GM04503 (cell line): ENCODE data around the gene SLC25A51.
A peak's percentile ranks its signal among the peaks of the same experiment; 100 is the strongest.
"Not testable (repeated sequence)": the region's sequence is repeated elsewhere in the genome, so short reads cannot be mapped to it uniquely, and the experiment has no call there.

ENCODE experiments used
- DNase-seq: peaks from one replicate; pipeline ENCODE4 v3.0.0-alpha.2; 2012; ENCODE audit warnings: low read depth

Gene SLC25A51

DNA sequence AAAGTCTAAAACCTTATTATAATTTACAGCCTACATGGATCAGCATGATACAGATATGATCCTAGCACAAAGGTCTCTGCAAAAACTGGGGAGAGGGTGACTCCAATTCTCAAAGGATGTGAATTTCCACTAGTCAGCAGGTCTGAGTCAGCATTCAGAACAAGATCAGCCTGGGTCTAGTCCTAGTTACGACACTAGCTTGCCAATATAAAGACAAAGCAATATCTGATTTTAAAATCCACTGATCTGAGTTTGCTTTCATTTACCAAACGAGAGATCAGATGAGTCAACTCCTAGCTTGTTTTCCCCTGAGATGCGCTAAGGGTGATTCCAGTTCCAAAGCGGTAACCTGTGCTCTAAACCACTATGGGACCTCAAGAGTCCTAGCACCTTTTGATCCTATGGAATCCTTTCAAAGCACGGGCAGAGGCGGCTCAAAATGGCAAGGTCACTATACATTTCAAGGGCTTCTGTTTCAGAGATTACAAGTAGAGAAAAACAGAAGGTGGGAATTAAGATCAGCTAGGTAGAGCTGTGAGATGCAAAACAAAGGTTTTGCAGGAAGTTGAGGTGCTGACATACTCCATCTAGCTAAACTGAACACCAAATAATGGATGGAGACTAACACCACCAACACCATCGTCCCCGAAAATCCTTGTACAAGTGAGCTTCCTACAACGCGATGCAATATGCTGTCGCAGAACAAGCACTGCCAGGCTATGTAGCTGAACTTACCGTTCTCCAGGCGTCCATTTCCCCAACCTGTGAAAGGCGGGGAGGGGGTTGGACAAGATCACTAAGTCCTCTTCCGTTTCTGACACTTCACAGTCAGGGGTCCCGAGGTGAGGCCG lies 906 bp downstream of the SLC25A51 start:
- DNase-seq: no peak

DNA sequence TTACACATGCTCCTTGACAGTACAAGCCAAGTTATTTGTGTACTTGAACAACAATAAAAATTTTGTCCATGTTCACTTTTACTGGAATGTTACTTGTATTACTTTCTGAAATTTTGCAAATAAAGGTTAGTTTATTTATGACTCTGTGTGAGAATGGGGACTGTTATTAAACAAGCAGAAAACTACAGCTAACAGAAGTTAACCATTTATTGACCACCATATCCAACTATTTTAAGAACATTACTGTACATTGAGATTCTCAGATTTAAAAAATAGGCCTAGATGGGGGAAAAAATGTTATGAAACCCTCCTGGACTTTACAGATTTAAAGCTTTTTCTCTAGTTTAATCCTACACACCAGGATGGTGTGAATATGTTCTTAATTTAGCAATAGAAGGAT lies 1.8 kb downstream of the SLC25A51 start:
- no peak for DNase-seq

DNA sequence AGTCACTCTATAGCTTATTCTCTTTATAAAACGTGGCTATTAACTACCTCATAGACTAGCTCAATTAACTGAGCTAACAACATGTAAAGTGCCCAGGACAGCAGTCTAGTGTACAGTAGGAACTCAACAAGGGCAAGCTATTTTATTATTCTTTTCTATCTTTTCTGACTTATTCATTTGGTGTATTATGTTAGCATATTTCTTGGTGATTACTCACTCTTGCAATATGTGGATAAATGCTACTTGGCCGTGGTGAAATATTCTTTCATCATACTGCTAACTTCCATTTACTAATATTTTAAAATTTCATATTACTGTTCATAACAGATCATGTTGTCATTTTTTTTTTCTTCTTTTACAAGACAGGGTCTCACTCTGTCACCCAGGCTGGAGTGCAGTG lies 4.9 kb downstream of the SLC25A51 start:
- peak; percentile 27 for DNase-seq

DNA sequence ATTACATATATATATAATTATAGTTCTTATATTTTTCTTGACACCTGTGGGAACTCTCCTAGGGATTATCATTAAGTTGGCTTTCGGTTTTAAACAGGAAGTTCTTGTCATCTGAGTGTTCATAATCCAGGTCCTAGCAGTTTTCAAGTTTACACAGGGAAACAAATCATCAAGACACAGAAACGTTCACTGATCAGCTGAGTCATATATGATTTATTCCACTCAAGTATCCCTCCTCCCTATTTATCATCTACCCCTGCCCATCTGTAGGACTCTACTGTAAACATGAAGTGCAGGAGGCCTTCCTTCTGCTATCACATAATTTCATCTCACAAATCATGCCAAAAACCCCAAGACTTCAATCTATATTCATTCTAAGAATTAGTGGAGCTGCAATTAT lies 6.3 kb downstream of the SLC25A51 start:
- DNase-seq: no peak

DNA sequence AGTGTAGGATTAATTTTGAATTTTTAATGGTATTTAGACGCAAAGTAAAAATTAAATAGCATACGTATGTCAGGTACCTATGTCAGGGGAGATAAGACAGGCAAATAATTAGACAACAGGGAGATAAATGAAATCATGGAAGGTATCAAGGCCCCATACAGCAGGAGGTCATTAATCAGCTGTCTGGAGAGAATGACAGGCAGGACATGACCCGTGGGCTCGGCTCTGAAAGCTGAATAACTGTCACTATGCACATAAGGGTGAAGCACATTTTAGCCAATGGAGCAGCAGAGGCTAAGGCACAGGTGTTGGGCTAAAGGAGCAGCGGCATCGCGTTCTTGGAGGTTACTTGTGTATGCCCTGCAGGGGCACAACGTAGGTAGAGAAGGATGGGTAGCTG lies 11.9 kb downstream of the SLC25A51 start:
- no peak for DNase-seq

DNA sequence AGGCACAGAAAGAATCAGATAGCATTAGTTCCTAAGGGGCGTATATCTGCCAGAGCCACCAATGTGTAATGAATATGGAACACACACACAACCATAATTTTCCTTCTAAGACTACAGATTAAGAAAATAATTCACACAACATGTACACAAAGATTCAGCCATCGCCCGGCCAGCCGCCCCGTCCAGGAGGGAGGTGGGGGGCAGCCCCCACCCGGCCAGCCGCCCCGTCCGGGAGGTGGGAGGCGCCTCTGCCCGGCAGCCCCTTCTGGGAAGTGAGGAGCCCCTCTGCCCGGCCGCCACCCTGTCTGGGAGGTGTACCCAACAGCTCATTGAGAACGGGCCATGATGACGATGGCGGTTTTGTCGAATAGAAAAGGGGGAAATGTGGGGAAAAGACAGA lies 12.9 kb downstream of the SLC25A51 start:
- DNase-seq: not testable (repeated sequence)

DNA sequence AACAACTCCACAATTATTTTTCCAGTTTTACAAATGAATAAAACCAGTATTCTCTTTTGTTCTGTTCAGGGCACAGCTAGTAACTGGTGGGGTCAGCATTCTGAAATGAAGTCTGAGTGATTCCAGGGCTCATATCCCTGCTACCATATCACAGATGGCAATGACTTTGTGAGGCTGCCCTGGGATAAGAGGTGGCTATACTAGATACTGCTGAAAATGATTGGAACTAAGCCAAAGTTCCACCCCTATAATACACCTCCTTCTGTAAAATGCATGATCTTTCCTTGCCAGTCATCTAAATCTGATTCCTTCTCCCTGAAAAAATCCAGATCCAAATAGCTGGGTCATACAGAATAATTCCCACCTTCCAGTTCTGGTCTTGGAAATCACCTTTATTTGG lies 14.4 kb downstream of the SLC25A51 start:
- no peak for DNase-seq

DNA sequence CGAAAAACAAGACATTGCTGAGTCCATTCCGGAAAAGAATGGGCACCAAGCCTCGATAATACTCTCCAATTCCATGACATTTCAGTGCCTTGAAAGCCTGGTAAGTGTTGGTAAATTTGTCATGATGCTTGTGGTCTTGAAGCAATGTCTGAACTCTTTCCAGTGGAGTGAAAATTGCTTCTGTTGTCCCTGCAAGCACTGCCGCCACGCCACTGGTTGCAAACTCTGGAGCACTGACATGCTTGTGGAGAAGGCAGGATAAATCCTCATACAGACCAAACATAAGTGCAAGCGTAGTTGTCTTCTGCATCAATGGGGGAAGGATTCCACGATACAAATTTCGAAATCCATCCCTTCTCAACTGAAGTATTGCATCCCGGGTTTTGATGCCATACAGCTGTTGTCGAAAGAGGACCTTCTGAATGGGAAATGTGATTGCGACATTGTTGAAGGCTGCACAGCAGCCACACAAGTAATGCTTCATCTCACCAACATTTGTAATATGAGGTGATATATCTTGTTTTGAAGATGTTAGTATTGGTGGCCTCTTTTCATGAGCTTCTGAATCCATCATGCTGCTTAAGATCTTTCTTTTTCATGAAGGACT lies 15.8 kb downstream of the SLC25A51 start:
- DNase-seq: not testable (repeated sequence)

DNA sequence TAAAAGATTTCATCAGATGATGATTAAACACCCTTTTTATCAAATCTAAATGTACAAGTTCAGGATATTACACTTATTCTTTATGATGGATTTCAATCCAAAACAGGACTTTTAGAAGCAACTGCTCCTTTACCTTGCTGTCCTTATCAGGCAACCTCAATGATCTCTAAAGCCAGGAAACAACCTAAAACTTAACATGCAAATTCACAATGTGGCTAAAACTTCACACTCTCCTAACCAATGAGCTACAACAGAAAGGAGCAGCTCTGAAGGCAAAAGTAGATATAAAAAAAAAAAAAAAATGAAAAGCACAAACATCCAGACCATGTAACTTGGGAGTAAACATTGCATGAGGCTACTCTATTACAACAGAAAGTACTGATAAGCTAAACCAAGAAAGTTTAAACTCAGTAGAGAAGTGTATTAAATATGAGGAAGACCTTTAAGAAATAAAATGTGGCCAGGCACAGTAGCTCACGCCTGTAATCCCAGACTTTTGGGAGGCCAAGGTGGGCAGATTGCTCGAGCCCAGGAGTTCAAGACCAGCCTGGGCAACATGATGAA lies 22.9 kb downstream of the SLC25A51 start:
- DNase-seq: no peak

DNA sequence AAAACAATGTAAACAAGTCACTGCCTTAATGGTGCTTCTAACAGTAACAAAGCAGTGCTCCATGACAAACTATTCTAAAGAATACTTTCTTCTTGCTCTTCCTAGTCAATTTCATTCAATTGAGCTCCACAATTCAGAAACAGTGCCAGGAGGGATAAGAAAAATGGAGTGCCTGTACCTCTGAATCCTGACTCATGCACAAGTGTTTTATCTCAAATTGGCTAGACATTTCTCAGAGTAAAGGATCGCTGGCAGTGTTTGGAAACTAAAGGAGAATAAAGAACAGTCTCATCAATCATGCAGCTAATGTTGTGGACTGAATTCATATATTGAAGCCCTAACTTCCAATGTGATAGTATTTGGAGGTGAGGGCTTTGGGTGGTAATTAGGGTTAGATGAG lies 27.6 kb downstream of the SLC25A51 start:
- DNase-seq: no peak

DNA sequence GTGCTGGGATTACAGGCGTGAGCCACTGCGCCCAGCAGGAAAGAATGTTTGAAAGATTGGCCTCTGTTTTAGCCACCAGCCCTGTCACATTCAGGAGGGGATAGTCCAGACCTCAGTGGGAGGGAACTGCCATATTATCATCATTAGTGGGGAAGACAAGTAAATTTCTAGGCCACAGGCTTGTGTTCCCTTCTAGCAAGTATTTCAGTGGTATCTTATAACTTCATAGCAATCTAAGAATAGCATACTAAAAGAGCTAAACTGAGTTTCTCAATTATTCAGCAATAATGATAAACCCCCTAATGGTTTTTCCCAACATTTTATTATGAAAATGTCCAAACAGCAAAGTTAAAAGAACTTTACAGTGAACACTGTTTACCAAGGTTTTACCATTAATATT lies 30.0 kb downstream of the SLC25A51 start:
- DNase-seq: no peak

DNA sequence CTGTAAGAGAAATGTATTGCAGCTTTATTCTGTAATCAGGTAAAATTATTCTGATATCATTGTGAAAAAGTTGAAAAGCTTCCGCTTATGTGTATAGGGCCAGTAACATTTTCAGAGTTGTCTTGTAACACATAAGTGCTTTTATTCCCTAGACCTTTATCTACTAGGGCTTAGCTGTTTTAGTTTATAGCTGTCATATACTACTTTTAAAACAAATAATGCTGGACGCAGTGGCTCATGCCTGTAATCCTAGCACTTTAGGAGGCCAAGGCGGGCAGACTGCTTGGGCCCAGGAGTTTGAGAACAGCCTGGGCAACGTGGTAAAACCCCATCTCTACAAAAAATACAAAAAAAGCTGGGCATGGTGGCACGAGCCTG lies 33.1 kb downstream of the SLC25A51 start:
- DNase-seq: no peak

DNA sequence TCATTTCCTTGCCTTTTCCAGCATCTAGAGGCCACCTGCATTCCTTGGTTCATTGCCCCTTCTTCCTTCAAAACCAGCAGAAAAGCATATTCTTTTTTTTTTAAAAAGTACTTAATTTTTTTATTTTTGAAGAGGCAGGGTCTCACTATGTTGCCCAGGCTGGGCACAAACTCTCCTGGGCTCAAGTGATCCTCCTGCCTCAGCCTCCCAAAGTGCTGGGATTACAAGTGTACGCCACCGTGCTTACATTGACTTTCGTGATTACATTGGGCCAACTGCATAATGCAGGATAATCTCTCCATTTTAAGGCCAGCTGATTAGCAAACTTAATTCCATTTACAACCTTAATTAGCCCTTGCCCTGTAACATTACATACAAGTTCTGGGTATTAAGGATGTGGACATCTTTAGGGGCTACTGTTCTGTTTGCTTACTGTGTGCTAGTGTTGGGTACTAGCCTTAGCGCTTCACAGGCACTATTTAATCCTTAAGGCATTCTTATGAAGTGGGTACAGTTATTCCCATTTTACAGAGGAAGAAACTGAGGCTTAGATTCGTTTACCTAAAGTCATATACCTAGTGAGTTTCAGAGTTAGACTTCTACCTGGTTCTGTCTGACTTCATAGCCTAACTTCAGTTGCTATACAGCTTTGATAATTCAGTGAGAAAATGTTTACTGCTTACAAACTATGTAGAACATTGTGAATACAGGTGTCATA lies 33.7 kb downstream of the SLC25A51 start:
- DNase-seq: no peak

DNA sequence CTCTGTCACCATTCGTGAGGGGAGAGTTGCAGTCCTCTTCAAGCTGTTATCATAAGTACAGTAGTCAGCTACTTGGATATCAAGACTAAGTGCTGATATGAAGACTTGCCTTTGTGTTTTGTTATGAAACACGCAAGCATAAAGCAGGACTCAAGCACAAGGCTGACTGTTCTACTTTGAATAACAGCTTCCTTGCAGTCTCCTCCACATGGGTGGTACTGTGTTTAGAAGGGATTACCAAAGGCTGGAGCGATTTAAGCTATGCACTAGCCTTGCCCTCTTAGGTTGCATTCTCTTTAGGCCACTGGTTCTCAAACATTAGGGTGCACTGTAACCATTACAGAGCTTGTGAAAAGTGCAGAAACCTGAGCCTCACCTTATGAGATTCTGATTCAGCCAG lies 41.4 kb downstream of the SLC25A51 start:
- no peak for DNase-seq

DNA sequence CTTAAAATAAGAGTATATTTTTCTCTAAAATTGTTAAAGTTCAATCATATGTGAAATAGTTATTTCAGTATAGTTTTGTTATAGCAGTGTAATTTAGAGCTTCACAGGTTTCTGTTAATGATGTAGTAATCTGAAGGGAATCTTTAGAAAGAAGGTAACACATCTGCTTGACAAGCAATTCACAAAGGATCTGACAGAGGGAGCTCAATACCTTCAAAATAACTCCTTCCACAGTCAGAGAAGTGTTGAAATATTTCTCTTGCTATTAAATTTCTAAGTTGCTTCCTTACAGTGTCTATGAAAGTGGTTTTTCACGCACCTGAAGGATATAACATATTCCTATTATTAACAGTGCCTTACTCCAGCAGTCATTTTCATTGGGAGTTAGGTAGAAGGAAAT lies 44.9 kb downstream of the SLC25A51 start:
- no peak for DNase-seq

DNA sequence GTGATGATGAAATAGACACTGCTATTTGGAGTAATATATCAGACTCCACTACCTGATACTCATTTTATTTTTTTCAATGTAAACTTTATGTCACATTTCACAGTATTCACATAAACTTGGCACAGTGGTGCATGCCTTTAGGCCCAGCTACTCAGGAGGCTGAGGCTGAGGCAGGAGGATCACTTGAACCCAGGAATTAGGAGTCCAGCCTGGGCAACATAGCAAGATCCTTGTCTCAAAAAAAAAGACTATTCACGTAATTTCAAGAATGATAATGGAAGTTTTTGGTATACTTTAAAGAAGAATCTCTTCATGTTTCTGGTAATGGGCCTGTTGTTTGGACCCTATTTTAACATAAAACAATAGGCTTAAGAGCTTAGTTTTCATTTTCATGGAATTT lies 47.4 kb downstream of the SLC25A51 start:
- no peak for DNase-seq

DNA sequence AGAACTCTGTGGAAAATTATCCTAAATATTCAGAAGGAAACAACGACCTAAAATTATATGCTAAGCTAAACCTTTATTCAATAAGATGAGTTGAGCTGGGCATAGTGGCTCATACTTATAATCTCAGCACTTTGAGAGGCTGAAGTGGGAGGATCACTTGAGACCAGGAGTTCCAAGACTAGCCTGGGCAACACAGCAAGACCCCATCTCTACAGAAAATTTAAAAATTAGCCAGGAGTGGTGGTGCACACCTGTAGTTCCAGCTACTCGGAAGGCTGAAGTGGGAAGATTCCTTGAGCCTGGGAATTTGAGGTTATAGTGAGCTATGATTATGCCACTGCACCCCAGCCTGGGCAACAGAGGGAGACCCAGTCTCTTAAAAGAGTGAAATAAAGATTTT lies 51.7 kb downstream of the SLC25A51 start:
- DNase-seq: no peak

DNA sequence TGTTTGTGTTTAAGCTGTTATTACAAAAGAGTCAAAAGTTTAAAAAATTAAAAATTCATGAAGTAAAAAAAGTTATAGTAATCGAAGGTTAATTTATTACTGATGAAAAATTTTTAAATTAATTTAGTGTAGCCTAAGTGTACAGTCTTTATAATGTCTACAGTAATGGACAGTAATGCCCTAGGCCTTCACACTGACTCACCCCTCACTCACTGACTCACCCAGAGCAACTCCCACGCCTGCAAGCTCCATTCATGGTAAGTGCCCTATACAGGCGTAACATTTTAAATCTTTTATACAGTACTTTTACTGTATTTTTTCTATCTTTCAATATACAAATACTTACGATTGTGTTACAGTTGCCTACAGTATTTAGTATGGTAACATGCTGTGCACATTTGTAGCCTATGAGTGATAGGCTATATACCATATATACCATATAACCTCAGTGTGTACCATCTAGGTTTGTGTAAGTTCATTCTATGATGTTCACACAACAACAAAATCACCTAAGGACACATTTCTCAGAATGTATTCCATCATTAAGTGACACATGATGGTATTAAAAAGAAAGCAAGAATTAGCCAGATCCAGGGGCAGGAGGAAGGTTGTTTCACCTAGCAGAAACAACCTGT lies 63.2 kb downstream of the SLC25A51 start:
- peak; percentile 21 for DNase-seq

DNA sequence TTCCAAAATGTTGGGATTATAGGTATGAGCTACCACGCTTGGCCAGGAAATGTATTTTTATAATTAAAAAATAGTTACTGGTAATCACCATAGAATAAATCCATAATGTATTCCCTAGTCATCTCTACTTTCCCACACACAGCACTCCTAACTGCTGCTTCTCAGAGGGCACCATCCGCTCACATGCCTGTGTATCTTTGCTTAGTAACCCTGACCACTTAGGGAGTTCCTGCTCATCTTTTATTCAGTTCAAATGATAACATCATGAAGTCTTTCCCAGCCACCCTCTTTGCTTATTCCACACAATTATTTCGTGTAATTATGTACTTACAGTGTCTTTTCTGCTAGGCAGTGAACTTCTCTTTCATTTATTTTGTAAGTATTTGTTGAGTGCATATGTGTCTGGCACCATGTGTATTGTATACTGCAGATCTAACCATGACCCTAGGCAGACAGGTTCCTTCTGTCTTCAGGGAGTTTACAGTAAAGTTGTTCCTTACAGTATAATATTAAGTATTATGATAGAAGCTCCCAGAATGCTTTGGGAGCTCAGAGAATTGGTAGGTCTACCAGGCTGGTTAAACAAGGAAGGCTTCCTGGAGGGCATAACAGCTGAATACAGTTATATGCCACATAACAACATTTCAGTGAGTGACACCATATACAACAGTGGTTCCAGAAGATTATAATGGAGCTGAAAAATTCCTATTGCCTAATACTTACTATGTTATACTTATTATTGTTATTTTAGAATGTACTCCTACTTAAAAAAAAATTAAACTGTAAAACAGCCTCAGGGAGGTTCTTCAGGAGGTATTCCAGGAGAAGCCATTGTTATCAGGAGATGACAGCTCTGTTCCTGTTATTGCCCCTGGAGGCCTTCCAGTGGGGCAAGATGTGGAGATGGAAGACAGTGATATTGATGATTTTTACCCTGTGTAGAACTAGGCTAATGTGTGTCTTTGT lies 64.1 kb downstream of the SLC25A51 start:
- DNase-seq: no peak
